Left ventricle myocardium superior (tissue), 1 donor: ENCODE results near the gene IGF2BP3. TPM values are rescaled to one million over a fixed set of nuclear protein-coding genes. Genes with fewer than 3 reads are reported as not detected.

Experiments used
- ATAC-seq: fragments of 200-7000 bp; cut with Tn5 transposase; one replicate; pipeline ENCODE4 v1.9.1; 2020; ENCODE audit warnings: mild to moderate bottlenecking, moderate library complexity
- DNase-seq: peaks from one replicate; pipeline ENCODE4 v3.0.0-alpha.2; 2020
- intact Hi-C: fragments of 100-400 bp; cut with micrococcal nuclease; formaldehyde crosslinking; loops from one replicate; pipeline ENCODE4 v1.11.0; 2022
- total RNA-seq: library from RNA; stranded (reverse); fragmentation: NEBNext Ultra II Directional; extraction: Animal tissue kit (Norgen Biotek cat#: 25700); gene quantifications from one replicate; pipeline ENCODE4 v1.2.1, GENCODE V29; 2021
- donor health status: DM: no; HTN: yes; CAD: no; lungs with severe emphysema.

The IGF2BP3 gene
- total RNA-seq, 1 donor from 2014 or later, result not detected

GRCh38 chr7:23284871-23285270 lies 185.4 kb downstream of the IGF2BP3 start:
- DNase-seq (no peak), ATAC-seq (no peak)
- intact Hi-C loops, result no loop called here

GRCh38 chr7:23283086-23283485 lies 187.2 kb downstream of the IGF2BP3 start:
- intact Hi-C loops, result no loop called here
- ATAC-seq (no peak), DNase-seq (no peak)

- DNase-seq, result no peak
- intact Hi-C loops, result no loop called here
- no peak for ATAC-seq
These were observed 190.3 kb downstream of the IGF2BP3 start for GRCh38 chr7:23279819-23280525.

GRCh38 chr7:23277359-23277989 lies 192.8 kb downstream of the IGF2BP3 start:
- intact Hi-C loops, result no loop called here
- DNase-seq (no peak), ATAC-seq (peak; percentile 44)

- ATAC-seq, result no peak
- intact Hi-C loops, result no loop called here
- DNase-seq, result no peak
These were observed 193.3 kb downstream of the IGF2BP3 start for GRCh38 chr7:23276947-23277346.

- ATAC-seq (no peak), DNase-seq (no peak)
- intact Hi-C loops, result no loop called here
These were observed 193.9 kb downstream of the IGF2BP3 start for GRCh38 chr7:23276376-23276775.

- intact Hi-C loops, result no loop called here
- ATAC-seq (no peak), DNase-seq (no peak)
These were observed 194.4 kb downstream of the IGF2BP3 start for GRCh38 chr7:23275912-23276311.

- intact Hi-C loops, result no loop called here
These were observed 197.1 kb downstream of the IGF2BP3 start for GRCh38 chr7:23273141-23273599.

GRCh38 chr7:23272275-23272674 lies 198.0 kb downstream of the IGF2BP3 start:
- no peak for DNase-seq
- no peak for ATAC-seq
- intact Hi-C loops, result no loop called here

More at GRCh38 chr7:23273141-23273599, 197.1 kb downstream of the IGF2BP3 start:
- ATAC-seq, result peak; percentile 83
- DNase-seq, result peak; percentile 92

GRCh38 chr7:23268746-23269145 lies 201.5 kb downstream of the IGF2BP3 start:
- peak; percentile 67 for DNase-seq
- peak; percentile 90 for ATAC-seq
- intact Hi-C loops, result no loop called here

GRCh38 chr7:23268167-23268566 lies 202.1 kb downstream of the IGF2BP3 start:
- no peak for ATAC-seq
- DNase-seq, result no peak
- intact Hi-C loops, result no loop called here

GRCh38 chr7:23267357-23267756 lies 202.9 kb downstream of the IGF2BP3 start:
- DNase-seq, result no peak
- ATAC-seq, result no peak
- intact Hi-C loops, result no loop called here

- DNase-seq (no peak), ATAC-seq (no peak)
- intact Hi-C loops, result no loop called here
These were observed 203.4 kb downstream of the IGF2BP3 start for GRCh38 chr7:23266918-23267317.

GRCh38 chr7:23264916-23265458 lies 205.3 kb downstream of the IGF2BP3 start:
- DNase-seq (no peak), ATAC-seq (no peak)
- intact Hi-C loops, result no loop called here

GRCh38 chr7:23261843-23262452 lies 208.3 kb downstream of the IGF2BP3 start:
- intact Hi-C loops, result no loop called here
- peak; percentile 80 for ATAC-seq
- peak; percentile 68 for DNase-seq

- ATAC-seq (no peak), DNase-seq (no peak)
- intact Hi-C loops, result no loop called here
These were observed 209.9 kb downstream of the IGF2BP3 start for GRCh38 chr7:23260371-23260770.
